ENCODE measurements around the gene C1QTNF8.

C1QTNF8 gene

GRCh38 chr16:1102333-1102700 lies 6.3 kb upstream of the C1QTNF8 start:
- TF ChIP-seq CREB1 (IDR thresholded peaks at IDR 0.05; ENCODE audit: low read depth) (no peak), REST (IDR thresholded peaks at IDR 0.05; ENCODE audit: low read depth) (no peak), FOXM1 (IDR thresholded peaks at IDR 0.05; ENCODE audit: borderline replicate concordance, low read depth) (no peak), TCF12 (IDR thresholded peaks at IDR 0.05; ENCODE audit: low read depth) (no peak), ZBTB7A (IDR thresholded peaks at IDR 0.05; ENCODE audit: low read depth) (no peak), EGR1 (IDR thresholded peaks at IDR 0.05) (no peak), MAX (IDR thresholded peaks at IDR 0.05) (no peak), TEAD4 (IDR thresholded peaks at IDR 0.05) (no peak), CEBPB (IDR thresholded peaks at IDR 0.05) (no peak), TAF1 (IDR thresholded peaks at IDR 0.05; ENCODE audit: low read depth) (no peak), USF1 (IDR thresholded peaks at IDR 0.05) (no peak), NFIC (IDR thresholded peaks at IDR 0.05) (no peak), YY1 (IDR thresholded peaks at IDR 0.05; ENCODE audit: low read depth) (no peak), RAD21 (IDR thresholded peaks at IDR 0.05; ENCODE audit: low read depth) (no peak), EP300 (IDR thresholded peaks at IDR 0.05; ENCODE audit: borderline replicate concordance) (no peak)

GRCh38 chr16:1101573-1102332 lies 5.7 kb upstream of the C1QTNF8 start:
- TF ChIP-seq ZBTB7A (IDR thresholded peaks at IDR 0.05; ENCODE audit: low read depth), result no peak
- no peak for TF ChIP-seq TAF1 (IDR thresholded peaks at IDR 0.05; ENCODE audit: low read depth)
- no peak for TF ChIP-seq TCF12 (IDR thresholded peaks at IDR 0.05; ENCODE audit: low read depth)
- no peak for TF ChIP-seq USF1 (IDR thresholded peaks at IDR 0.05)
- TF ChIP-seq RAD21 (IDR thresholded peaks at IDR 0.05; ENCODE audit: low read depth), result no peak
- TF ChIP-seq TEAD4 (IDR thresholded peaks at IDR 0.05), result no peak
- no peak for TF ChIP-seq CEBPB (IDR thresholded peaks at IDR 0.05)
- no peak for TF ChIP-seq CREB1 (IDR thresholded peaks at IDR 0.05; ENCODE audit: low read depth)
- no peak for TF ChIP-seq FOXM1 (IDR thresholded peaks at IDR 0.05; ENCODE audit: borderline replicate concordance, low read depth)
- no peak for TF ChIP-seq NFIC (IDR thresholded peaks at IDR 0.05)
- TF ChIP-seq REST (IDR thresholded peaks at IDR 0.05; ENCODE audit: low read depth), result no peak
- TF ChIP-seq YY1 (IDR thresholded peaks at IDR 0.05; ENCODE audit: low read depth), result no peak
- no peak for TF ChIP-seq EP300 (IDR thresholded peaks at IDR 0.05; ENCODE audit: borderline replicate concordance)
- TF ChIP-seq EGR1 (IDR thresholded peaks at IDR 0.05), result no peak
- TF ChIP-seq MAX (IDR thresholded peaks at IDR 0.05), result no peak

- TF ChIP-seq TAF1 (IDR thresholded peaks at IDR 0.05; ENCODE audit: low read depth), result no peak
Observed at GRCh38 chr16:1101133-1101532, 5.1 kb upstream of the C1QTNF8 start.

- TF ChIP-seq MAX (IDR thresholded peaks at IDR 0.05) (no peak), ZBTB7A (IDR thresholded peaks at IDR 0.05; ENCODE audit: low read depth) (no peak)
Observed at GRCh38 chr16:1100084-1100800, 4.2 kb upstream of the C1QTNF8 start.

GRCh38 chr16:1099189-1100083 lies 3.4 kb upstream of the C1QTNF8 start:
- TF ChIP-seq MAX (IDR thresholded peaks at IDR 0.05) (no peak), RAD21 (IDR thresholded peaks at IDR 0.05; ENCODE audit: low read depth) (no peak), CEBPB (IDR thresholded peaks at IDR 0.05) (no peak)

Data from Ishikawa (cell line).